OCI-LY3 (cell line): ENCODE data around the gene EPS8.

Experiments used
- H2AFZ ChIP-seq: fragments of 200-600, 300-600 bp; shearing (Covaris generic); 2 replicates; pipeline ENCODE4 v1.6.0; 2014; ENCODE audit warnings: antibody characterized with exemption, low read depth, low read length
- H3K27ac ChIP-seq: fragments of 200-600, 300-600 bp; sonication (generic); 2 replicates; pipeline ENCODE4 v1.5.1; 2014; ENCODE audit warnings: mild to moderate bottlenecking, low read length, moderate library complexity, mixed read lengths
- H3K27me3 ChIP-seq: fragments of 200-600, 300-600 bp; sonication (generic); 2 replicates; pipeline ENCODE4 v1.6.1; 2014; ENCODE audit warnings: low read depth, low read length, mixed read lengths
- H3K36me3 ChIP-seq: fragments of 200-600, 300-600 bp; sonication (generic); replicated peaks from 2 replicates; pipeline ENCODE3; 2014; ENCODE audit warnings: low read depth, low read length, mixed read lengths
- H3K4me1 ChIP-seq: fragments of 300-600, 200-600 bp; sonication (generic); 2 replicates; pipeline ENCODE4 v1.6.1; 2014; ENCODE audit warnings: low read length, mixed read lengths
- H3K4me2 ChIP-seq: fragments of 200-600, 300-600 bp; sonication (generic); 2 replicates; pipeline ENCODE4 v1.6.1; 2014; ENCODE audit warnings: low read length, mixed read lengths
- H3K4me3 ChIP-seq: fragments of 300-600, 200-600 bp; sonication (generic); 2 replicates; pipeline ENCODE4 v1.5.1; 2014; ENCODE audit warnings: antibody characterized with exemption, mild to moderate bottlenecking, low read length, moderate library complexity
- H3K79me2 ChIP-seq: fragments of 300-600, 200-600 bp; shearing (Covaris generic); 2 replicates; pipeline ENCODE4 v1.6.1; 2014; ENCODE audit warnings: mild to moderate bottlenecking, low read length, mixed read lengths
- H3K9ac ChIP-seq: fragments of 300-600, 200-600 bp; shearing (Covaris generic); 2 replicates; pipeline ENCODE4 v1.6.0; 2014; ENCODE audit warnings: mild to moderate bottlenecking, low read length, moderate library complexity
- H3K9me3 ChIP-seq: fragments of 200-600, 300-600 bp; shearing (Covaris generic); 2 replicates; pipeline ENCODE4 v1.6.1; 2014; ENCODE audit warnings: low read length, mixed read lengths; ENCODE audit not compliant: insufficient read depth
- H4K20me1 ChIP-seq: fragments of 200-600, 300-600 bp; sonication (generic); 2 replicates; pipeline ENCODE4 v1.6.1; 2016; ENCODE audit warnings: low read length, mixed read lengths; ENCODE audit not compliant: insufficient read depth
- CTCF ChIP-seq: fragments of 200-600, 300-600 bp; sonication (generic); IDR thresholded peaks from 2 replicates; pipeline ENCODE4 v1.5.1; 2014; ENCODE audit warnings: antibody characterized with exemption, low read length, low read depth
- EZH2phosphoT487 ChIP-seq: fragments of 200-600 bp; shearing (Covaris generic); IDR thresholded peaks from 2 replicates; pipeline ENCODE4 v1.6.1; 2018; ENCODE audit warnings: antibody characterized with exemption, mixed run types, low read depth

EPS8 gene

GRCh38 chr12:15776532-15776931 is 12.7 kb downstream of the EPS8 start:
- H4K20me1 ChIP-seq: no peaks in the 10 kb centered on the region
- H3K36me3 ChIP-seq: no peaks in the 10 kb centered on the region
- H2AFZ ChIP-seq: no peak overlapping the region
- no peak overlapping the region for H3K27ac ChIP-seq
- H3K27me3 ChIP-seq: no peaks in the 10 kb centered on the region
- H3K9ac ChIP-seq: no peak overlapping the region
- no peak overlapping the region for H3K4me3 ChIP-seq
- peaks cover 5% of the 10 kb centered on the region; the same call in 1 of the 2 replicates for H3K4me1 ChIP-seq
- no peaks in the 10 kb centered on the region for H3K9me3 ChIP-seq
- no peak overlapping the region for H3K4me2 ChIP-seq
- H3K79me2 ChIP-seq: no peaks in the 10 kb centered on the region
- no peak for TF ChIP-seq CTCF
- TF ChIP-seq EZH2phosphoT487: no peak

GRCh38 chr12:15774819-15775218 is 14.4 kb downstream of the EPS8 start:
- TF ChIP-seq EZH2phosphoT487 (no peak), CTCF (no peak)
- no peaks in the 10 kb centered on the region for H3K79me2 ChIP-seq
- no peak overlapping the region for H3K4me2 ChIP-seq
- no peak overlapping the region for H3K9ac ChIP-seq
- no peaks in the 10 kb centered on the region for H3K27me3 ChIP-seq
- H3K4me3 ChIP-seq: no peak overlapping the region
- H3K27ac ChIP-seq: no peak overlapping the region
- H2AFZ ChIP-seq: no peak overlapping the region
- H3K9me3 ChIP-seq: no peaks in the 10 kb centered on the region
- no peaks in the 10 kb centered on the region for H3K36me3 ChIP-seq
- no peaks in the 10 kb centered on the region for H4K20me1 ChIP-seq
- H3K4me1 ChIP-seq: peaks cover 5% of the 10 kb centered on the region; the same call in 1 of the 2 replicates

- Histone ChIP-seq H4K20me1 (no peaks in the 10 kb centered on the region), H3K27me3 (no peaks in the 10 kb centered on the region), H2AFZ (no peak overlapping the region), H3K27ac (no peak overlapping the region), H3K9me3 (no peaks in the 10 kb centered on the region), H3K9ac (no peak overlapping the region), H3K36me3 (no peaks in the 10 kb centered on the region), H3K79me2 (no peaks in the 10 kb centered on the region), H3K4me2 (peak overlapping the region; percentile 44), H3K4me3 (no peak overlapping the region), H3K4me1 (peaks cover 5% of the 10 kb centered on the region; the same call in 1 of the 2 replicates)
- TF ChIP-seq CTCF (peak; percentile 53), EZH2phosphoT487 (no peak)
These were observed 16.7 kb downstream of the EPS8 start for GRCh38 chr12:15772405-15773018.

- no peaks in the 10 kb centered on the region for H3K27me3 ChIP-seq
- TF ChIP-seq EZH2phosphoT487 (no peak), CTCF (no peak)
- no peaks in the 10 kb centered on the region for H4K20me1 ChIP-seq
- H3K9ac ChIP-seq: no peak overlapping the region
- no peak overlapping the region for H2AFZ ChIP-seq
- no peaks in the 10 kb centered on the region for H3K79me2 ChIP-seq
- no peaks in the 10 kb centered on the region for H3K36me3 ChIP-seq
- no peaks in the 10 kb centered on the region for H3K9me3 ChIP-seq
- peaks cover 5% of the 10 kb centered on the region; the same call in 1 of the 2 replicates for H3K4me1 ChIP-seq
- no peak overlapping the region for H3K4me3 ChIP-seq
- no peak overlapping the region for H3K27ac ChIP-seq
- no peak overlapping the region for H3K4me2 ChIP-seq
These were observed 18.6 kb downstream of the EPS8 start for GRCh38 chr12:15770581-15770980.
